Measurements from ENCODE around the gene MARCHF2.
A peak's percentile ranks its signal among the peaks of the same experiment; 100 is the strongest.
"Not testable (repeated sequence)": the region's sequence is repeated elsewhere in the genome, so short reads cannot be mapped to it uniquely, and the experiment has no call there.

MARCHF2 gene

GRCh38 chr19:8413629-8413995 lies 507 bp downstream of the MARCHF2 start:
- DNase-seq = no peak

DNA sequence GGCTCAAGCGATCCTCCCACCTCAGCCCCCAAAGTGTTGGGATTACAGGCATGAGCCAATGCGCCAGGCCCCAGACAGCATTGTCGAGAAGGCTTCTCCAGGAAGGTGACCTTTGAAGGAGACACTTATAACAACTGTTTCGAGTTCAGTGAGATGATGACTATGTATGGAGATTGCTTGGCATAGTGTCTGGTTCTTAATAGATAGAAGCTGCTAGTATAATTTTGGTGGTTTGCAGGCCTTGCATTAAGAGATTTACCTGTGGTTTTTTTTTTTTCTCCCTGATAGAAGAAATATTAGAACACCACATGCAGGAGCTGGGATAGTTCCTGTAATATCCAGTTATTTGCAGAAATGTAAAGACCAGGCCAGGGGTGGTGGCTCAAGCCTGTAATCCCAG lies 3.7 kb downstream of the MARCHF2 start:
- no peak for DNase-seq

DNA sequence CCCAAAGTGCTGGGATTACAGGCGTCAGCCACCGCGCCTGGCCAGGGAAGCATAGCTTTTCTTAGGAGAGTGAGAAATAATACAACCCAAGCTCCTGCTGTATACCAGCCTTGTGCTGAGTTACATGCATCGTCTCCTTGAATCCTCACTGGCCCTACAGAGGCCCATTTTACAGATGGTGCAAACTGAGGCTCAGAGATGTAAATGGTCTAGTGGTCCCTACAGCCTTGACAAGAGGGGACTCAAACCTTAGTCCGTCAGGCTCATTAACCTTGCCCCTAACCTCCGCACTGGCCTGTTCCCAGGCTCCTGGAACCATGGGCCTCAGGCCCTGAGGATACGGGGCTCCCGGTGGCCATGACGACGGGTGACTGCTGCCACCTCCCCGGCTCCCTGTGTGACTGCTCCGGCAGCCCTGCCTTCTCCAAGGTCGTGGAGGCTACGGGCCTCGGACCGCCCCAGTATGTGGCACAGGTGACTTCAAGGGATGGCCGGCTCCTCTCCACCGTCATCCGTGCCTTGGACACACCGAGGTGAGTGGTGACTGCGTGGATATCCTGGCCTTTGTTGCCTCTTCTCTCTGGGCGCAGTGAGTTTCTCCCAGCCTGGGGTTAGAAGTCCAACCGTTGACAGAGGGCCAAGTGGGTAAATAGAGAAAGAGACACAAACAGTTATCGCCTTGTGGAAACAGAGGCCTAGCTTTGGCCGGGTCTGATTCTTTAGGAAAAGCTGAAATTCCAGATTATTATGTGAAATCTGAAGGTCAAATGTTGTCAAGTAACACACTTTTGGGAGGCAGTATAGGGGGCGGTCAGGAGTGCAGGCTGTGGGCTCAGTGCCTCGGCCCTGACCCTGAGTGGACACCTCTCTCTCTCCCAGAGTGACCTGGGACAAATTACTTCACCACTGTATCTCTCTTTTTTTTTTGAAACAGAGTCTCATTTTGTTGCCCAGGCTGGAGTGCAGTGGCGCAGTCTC lies 8.7 kb downstream of the MARCHF2 start:
- DNase-seq = no peak

DNA sequence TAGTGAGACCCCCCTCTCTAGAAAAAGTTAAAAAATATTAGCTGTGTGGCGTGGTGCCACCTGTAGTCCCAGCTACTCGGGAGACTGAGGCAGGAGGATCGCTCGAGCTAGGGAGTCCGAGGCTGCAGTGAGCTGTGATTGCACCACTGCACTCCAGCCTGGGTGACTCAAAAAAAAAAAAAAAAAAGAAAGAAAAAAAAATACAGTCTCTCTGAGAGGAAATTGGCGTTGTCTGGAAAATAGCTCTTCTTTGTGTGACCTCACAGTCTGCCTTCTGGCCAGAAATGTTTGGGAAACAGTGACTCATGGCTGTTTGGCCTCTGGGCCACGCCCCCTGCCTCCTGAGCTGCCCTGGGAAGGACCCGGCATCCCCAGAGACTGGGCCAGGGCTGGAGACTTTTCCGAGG lies 10.7 kb downstream of the MARCHF2 start:
- peak; percentile 97 for DNase-seq

DNA sequence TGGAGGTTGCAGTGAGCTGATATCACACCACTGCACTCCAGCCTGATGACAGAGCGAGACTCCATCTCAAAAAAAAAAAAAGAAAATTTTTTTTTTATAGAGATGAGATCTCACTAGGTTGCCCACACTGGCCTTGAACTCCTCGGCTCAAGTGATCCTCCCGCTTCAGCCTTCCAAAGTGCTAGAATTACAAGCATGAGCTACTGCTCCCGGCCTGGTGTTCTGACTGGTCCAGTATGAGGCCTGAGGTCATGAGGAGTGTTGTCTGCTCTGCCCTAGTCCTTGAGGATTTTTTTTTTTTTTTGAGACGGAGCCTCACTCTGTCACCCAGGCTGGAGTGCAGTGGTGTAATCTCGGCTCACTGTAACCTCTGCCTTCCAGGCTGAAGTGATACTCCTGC lies 12.2 kb downstream of the MARCHF2 start:
- DNase-seq = not testable (repeated sequence)

DNA sequence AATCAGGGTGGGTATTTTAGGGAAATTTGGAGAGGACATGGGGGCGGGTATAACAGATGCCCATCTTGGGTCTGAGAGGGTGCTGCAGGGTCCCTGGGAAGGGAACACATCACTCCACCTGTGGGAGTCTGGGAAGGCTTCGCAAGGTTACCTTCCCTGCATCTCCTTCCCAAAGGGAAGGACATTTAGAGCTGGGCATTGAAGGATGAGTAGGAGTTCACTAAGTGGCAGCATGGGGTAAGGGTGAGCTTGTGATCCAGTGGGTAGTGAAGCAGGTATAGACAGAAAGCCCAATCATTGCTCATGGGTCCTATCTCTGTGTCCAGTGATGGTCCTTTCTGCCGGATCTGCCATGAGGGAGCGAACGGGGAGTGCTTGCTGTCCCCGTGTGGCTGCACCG lies 13.2 kb downstream of the MARCHF2 start:
- DNase-seq = no peak

DNA sequence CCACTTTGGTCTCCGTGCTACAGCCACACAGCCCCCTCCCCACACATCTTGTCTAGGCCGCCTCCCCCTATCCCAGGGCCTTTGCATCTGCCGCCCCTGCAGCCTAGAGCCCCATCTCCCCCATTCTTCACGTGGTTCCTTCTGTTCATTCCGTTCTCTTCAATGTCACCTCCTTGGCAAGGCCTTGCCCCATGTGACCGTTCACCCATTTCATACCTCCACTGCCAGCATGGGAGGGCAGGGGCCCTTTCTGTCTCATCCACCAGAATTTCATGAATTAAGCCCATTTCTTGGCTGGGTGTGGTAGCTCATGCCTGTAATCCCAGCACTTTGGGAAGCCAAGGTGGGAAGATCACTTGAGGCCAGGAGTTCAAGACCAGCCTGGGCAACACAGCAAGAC lies 15.9 kb downstream of the MARCHF2 start:
- DNase-seq = no peak

DNA sequence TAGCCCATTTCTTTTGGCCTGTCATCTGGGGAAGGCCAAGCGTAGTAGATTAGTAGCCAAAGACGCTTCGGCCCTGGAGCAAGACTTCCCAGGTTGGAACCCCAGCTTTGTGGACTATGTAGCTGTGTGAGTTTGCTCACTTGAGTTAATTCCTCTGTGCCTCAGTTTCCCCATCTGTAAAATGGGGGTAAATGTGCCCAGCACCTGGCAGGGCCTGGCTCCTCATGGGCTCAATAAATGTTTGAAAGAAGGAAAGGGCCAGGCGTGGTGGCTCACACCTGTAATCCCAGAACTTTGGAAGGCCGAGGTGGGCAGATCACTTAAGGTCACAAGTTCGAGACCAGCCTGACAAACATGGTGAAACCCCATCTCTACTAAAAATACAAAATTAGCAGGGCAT lies 16.7 kb downstream of the MARCHF2 start:
- DNase-seq = no peak

- DNase-seq = no peak
Measured at GRCh38 chr19:8430650-8431049, 17.5 kb downstream of the MARCHF2 start.

GRCh38 chr19:8438236-8438635 lies 25.1 kb downstream of the MARCHF2 start:
- DNase-seq = no peak

- DNase-seq = no peak
Measured at GRCh38 chr19:8441725-8442544, 28.8 kb downstream of the MARCHF2 start.

DNA sequence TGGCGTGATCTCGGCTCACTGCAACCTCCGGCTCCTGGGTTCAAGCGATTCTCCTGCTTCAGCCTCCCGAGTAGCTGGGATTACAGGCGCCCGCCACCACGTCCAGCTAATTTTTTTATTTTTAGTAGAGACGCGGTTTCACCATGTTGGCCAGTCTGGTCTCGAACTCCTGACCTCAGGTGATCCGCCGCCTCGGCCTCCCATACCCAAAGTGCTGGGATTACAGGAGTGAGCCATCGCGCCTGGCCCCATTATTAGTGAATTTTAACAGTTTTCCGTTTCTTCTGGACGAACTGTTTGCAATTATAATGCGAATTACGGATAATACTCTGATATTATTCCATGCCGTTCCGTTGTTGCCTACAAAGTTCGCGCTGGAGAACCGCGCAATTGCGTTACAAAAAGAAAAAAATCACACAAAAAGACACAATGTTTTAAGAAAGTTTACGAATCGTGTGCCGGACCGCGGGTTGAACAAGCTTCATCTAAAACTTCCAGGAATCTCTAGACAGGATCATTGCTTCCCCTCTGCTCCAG lies 31.1 kb downstream of the MARCHF2 start:
- not testable (repeated sequence) for DNase-seq

GRCh38 chr19:8444677-8445487 lies 31.8 kb downstream of the MARCHF2 start, which contains the start of gene HNRNPM:
Gene HNRNPM (plus strand): TSS chr19:8444975. CDS start chr19:8444999, 24 bp downstream.
- DNase-seq = peak; percentile 97

DNA sequence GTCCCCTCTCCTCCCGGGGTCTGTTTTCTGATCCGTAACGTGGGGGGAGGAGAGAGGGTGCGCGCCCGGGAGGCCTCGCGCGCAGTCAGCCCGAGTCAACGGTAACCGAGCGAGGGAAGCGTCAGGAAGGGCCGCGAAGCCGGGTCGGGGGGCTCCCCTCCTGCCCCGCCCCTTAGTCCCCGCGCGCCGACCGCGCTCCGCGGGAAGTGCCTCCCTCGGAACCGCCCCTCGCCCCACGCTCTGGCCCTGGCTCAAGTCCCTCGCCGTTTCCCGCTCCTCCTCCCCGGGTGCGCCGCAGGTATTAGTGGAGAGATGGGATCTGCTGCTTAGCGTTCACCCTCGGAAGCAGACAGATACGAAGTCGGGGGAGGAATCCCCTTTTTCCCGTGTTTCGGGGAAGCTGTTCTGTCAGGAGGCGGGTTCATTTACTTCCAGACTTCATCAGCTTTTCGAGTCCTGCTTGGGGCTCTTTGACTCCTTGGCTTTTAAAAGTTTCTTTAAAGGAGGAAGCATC lies 32.4 kb downstream of the MARCHF2 start:
- DNase-seq = no peak

DNA sequence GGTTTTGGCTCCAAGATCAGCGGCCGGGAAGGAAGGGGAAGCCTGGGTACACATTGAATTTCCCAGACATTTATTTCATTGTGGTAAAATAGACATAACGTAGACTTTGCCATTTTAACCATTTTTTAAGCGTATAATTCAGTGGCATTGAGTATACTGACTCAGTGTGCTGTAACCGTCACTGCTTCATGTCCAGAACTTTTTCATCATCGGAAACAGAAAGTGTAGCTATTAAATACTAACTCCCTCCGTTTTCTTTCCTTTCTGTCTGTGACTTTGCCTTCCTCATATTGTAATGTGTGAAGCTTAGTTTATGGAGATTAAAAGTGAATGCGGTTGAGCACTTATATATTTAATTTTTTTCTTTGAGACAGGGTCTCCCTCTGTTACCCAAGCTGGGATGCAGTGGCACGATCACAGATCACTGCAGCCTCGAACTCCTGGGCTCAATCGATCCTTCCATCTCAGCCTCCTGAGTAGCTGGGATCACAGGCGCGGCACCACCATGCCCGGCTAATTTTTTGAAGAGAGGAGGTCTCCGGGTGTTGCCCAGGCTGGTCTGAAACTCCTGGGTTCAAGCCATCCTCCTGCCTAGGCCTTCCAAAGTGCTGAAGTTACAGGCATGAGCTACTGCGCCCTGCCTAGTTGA lies 33.1 kb downstream of the MARCHF2 start:
- no peak for DNase-seq

- DNase-seq = no peak
Measured at GRCh38 chr19:8449830-8450229, 36.7 kb downstream of the MARCHF2 start.

DNA sequence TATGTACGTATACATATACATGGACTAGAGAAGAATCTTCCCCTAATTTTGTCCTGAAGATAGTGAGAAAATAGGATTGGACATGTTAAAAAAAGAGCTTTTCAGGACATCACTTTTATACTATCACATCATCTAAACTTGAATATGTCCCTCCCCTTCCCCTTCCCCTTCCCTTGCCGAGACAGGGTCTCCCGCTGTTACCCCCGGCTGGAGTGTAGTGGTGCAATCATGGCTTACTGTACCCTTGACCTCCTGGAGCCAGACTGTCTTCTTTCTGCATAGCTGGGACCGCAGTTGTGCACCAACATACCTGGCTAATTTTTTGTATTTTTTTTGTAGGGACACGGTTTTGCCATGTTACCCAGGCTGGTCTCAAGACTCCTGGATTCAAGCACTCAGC lies 38.3 kb downstream of the MARCHF2 start:
- DNase-seq = no peak

DNA sequence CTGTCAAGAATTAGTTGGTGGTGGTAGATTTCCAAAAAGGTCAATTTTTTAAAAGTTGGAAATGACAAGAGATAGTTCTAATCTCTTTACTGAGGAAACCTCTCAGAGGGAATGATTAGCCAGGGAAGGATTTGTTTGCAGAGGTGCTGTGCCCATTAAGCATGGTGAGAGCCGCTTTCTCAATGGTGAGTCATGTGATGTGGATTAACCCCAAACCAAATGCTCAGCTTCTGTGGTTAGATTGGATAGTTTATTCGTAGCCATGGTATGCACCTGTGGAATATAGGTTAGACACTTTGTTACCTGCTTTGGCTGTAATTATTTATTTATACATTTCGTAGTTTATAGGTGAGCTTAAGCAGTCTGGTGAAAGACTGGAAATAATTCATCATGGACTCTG lies 38.8 kb downstream of the MARCHF2 start:
- peak; percentile 57 for DNase-seq

- DNase-seq = no peak
Measured at GRCh38 chr19:8452446-8453123, 39.5 kb downstream of the MARCHF2 start.

DNA sequence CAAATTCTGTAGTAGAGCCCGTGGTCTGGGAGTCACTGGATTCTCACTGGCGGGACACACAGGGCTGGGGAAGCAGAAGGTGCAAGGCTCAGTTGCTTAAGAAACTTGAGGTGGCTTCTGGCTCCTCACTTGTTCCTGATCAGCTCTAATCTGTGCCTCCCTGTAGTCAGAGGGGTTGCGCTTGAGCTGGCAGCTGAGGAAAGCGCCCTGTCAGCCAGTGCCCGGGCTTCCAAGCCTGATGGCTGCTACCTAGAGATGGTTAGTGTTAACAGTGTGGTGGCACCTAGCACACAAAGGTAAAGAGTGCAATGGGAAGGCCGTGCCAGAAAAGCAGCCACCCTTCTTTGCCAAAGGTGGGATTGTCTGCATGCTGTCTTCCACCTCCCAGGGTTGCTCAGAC lies 40.5 kb downstream of the MARCHF2 start:
- DNase-seq = no peak

- DNase-seq = no peak
Measured at GRCh38 chr19:8454218-8454617, 41.1 kb downstream of the MARCHF2 start.
